HEK293 (cell line): ENCODE results near the gene PRKCQ.
A peak's percentile ranks its signal among the peaks of the same experiment; 100 is the strongest.

Experiments used
- CTCF ChIA-PET: fragments of 350-600 bp; formaldehyde crosslinking; extraction: SDS; loops from one replicate; lab custom pipeline; 2021; ENCODE audit warnings: antibody characterized with exemption; lab: Yijun Ruan, JAX
- POLR2A ChIA-PET: fragments of 300-600 bp; formaldehyde crosslinking; extraction: SDS; loops from one replicate; lab custom pipeline; 2020; ENCODE audit warnings: antibody characterized with exemption, inconsistent platforms; lab: Yijun Ruan, JAX
- H3K27ac ChIP-seq: fragments of 200-500 bp; sonication (Bioruptor generic); 2 replicates; pipeline ENCODE4 v1.5.1; 2014; ENCODE audit warnings: low read depth, low read length, control low read depth, inconsistent platforms; ENCODE audit errors: extremely low read depth
- H3K36me3 ChIP-seq, 2 experiments: fragments of 200-500 bp in 1 of 2; sonication (Bioruptor generic) in 1 of 2; 1 replicate in 1 of 2; 2 replicates in 1 of 2; pipeline ENCODE4 v1.5.1; 2014 to 2017; ENCODE audit warnings: inconsistent platforms in 2 of 2, low read length in 2 of 2; ENCODE audit not compliant: control insufficient read depth in 2 of 2, insufficient read depth in 1 of 2
- H3K4me1 ChIP-seq: fragments of 200-500 bp; sonication (Bioruptor generic); 2 replicates; pipeline ENCODE4 v1.5.1; 2014; ENCODE audit warnings: mild to moderate bottlenecking, low read length, inconsistent platforms; ENCODE audit not compliant: control insufficient read depth, insufficient read depth
- H3K4me3 ChIP-seq: 2 replicates; pipeline ENCODE4 v1.5.1; 2011; ENCODE audit warnings: low read depth, mild to moderate bottlenecking, control low read depth, low read length, moderate library complexity
- H3K9me3 ChIP-seq: fragments of 200-500 bp; sonication (Bioruptor generic); 2 replicates; pipeline ENCODE4 v1.5.1; 2014; ENCODE audit warnings: low read depth, low read length, inconsistent platforms; ENCODE audit not compliant: control insufficient read depth, insufficient read depth
- BCL11B ChIP-seq: fragments of 450-650 bp; formaldehyde crosslinking; IDR thresholded peaks from 2 replicates; pipeline ENCODE4 v1.5.1; 2016; ENCODE audit warnings: low read depth, missing biosample characterization, missing genetic modification characterization
- GLI2 ChIP-seq: fragments of 450-650 bp; formaldehyde crosslinking; IDR thresholded peaks from 2 replicates; pipeline ENCODE4; 2017; ENCODE audit warnings: missing biosample characterization, missing genetic modification characterization, low read depth, borderline replicate concordance
- GLIS2 ChIP-seq: fragments of 450-650 bp; formaldehyde crosslinking; IDR thresholded peaks from 2 replicates; pipeline ENCODE4 v1.5.1; 2016; ENCODE audit warnings: missing biosample characterization, missing genetic modification characterization
- HOXA7 ChIP-seq: sonication (generic); formaldehyde crosslinking; IDR thresholded peaks from 2 replicates; pipeline ENCODE4 v1.8.1; 2022; ENCODE audit warnings: missing genetic modification reagents, borderline replicate concordance
- IKZF3 ChIP-seq: fragments of 450-650 bp; IDR thresholded peaks from 2 replicates; pipeline ENCODE4 v1.5.0; 2018; ENCODE audit warnings: missing biosample characterization, mild to moderate bottlenecking, missing genetic modification characterization, moderate library complexity
- KLF10 ChIP-seq: fragments of 450-650 bp; IDR thresholded peaks from 2 replicates; pipeline ENCODE4 v1.5.1; 2018; ENCODE audit warnings: missing biosample characterization, mild to moderate bottlenecking, missing genetic modification characterization
- KLF8 ChIP-seq: fragments of 450-650 bp; formaldehyde crosslinking; IDR thresholded peaks from 2 replicates; pipeline ENCODE4 v1.5.1; 2016; ENCODE audit warnings: missing biosample characterization, missing genetic modification characterization
- SCRT1 ChIP-seq: fragments of 450-650 bp; formaldehyde crosslinking; IDR thresholded peaks from 2 replicates; pipeline ENCODE4 v1.5.1; 2016; ENCODE audit warnings: missing biosample characterization, missing genetic modification characterization, borderline replicate concordance
- ZBTB20 ChIP-seq: fragments of 450-650 bp; formaldehyde crosslinking; IDR thresholded peaks from 2 replicates; pipeline ENCODE4 v1.5.1; 2016; ENCODE audit warnings: missing biosample characterization, missing genetic modification characterization
- ZEB2 ChIP-seq: fragments of 450-650 bp; formaldehyde crosslinking; IDR thresholded peaks from 2 replicates; pipeline ENCODE4 v1.5.1; 2016; ENCODE audit warnings: missing biosample characterization, missing genetic modification characterization
- ZNF10 ChIP-seq: fragments of 450-650 bp; formaldehyde crosslinking; IDR thresholded peaks from 2 replicates; pipeline ENCODE4 v1.5.1; 2017; ENCODE audit warnings: missing biosample characterization, missing genetic modification characterization
- ZNF112 ChIP-seq: fragments of 450-650 bp; formaldehyde crosslinking; IDR thresholded peaks from 2 replicates; pipeline ENCODE4 v1.5.0; 2017; ENCODE audit warnings: missing biosample characterization, missing genetic modification characterization
- ZNF138 ChIP-seq: fragments of 450-650 bp; formaldehyde crosslinking; IDR thresholded peaks from 2 replicates; pipeline ENCODE4 v1.5.1; 2016; ENCODE audit warnings: missing biosample characterization, missing genetic modification characterization, borderline replicate concordance
- ZNF2 ChIP-seq: fragments of 450-650 bp; formaldehyde crosslinking; IDR thresholded peaks from 2 replicates; pipeline ENCODE4 v1.5.1; 2016; ENCODE audit warnings: missing biosample characterization, missing genetic modification characterization
- ZNF211 ChIP-seq: fragments of 450-650 bp; formaldehyde crosslinking; IDR thresholded peaks from 2 replicates; pipeline ENCODE4 v1.5.1; 2016; ENCODE audit warnings: low read depth, missing biosample characterization, missing genetic modification characterization
- ZNF24 ChIP-seq: fragments of 450-650 bp; formaldehyde crosslinking; IDR thresholded peaks from 2 replicates; pipeline ENCODE4 v1.5.1; 2016; ENCODE audit warnings: missing biosample characterization, missing genetic modification characterization
- ZNF248 ChIP-seq: fragments of 450-650 bp; formaldehyde crosslinking; IDR thresholded peaks from 2 replicates; pipeline ENCODE4 v1.5.1; 2017; ENCODE audit warnings: missing biosample characterization, missing genetic modification characterization
- ZNF302 ChIP-seq: fragments of 450-650 bp; formaldehyde crosslinking; IDR thresholded peaks from 2 replicates; pipeline ENCODE4 v1.5.1; 2016; ENCODE audit warnings: missing biosample characterization, missing genetic modification characterization, low read depth
- ZNF324 ChIP-seq: fragments of 450-650 bp; formaldehyde crosslinking; IDR thresholded peaks from 2 replicates; pipeline ENCODE4 v1.5.1; 2016; ENCODE audit warnings: missing biosample characterization, missing genetic modification characterization
- ZNF391 ChIP-seq: fragments of 450-650 bp; formaldehyde crosslinking; IDR thresholded peaks from 2 replicates; pipeline ENCODE4 v1.5.1; 2016; ENCODE audit warnings: low read depth, missing biosample characterization, missing genetic modification characterization, borderline replicate concordance
- ZNF394 ChIP-seq: fragments of 450-650 bp; formaldehyde crosslinking; IDR thresholded peaks from 2 replicates; pipeline ENCODE4 v1.5.1; 2016; ENCODE audit warnings: missing biosample characterization, missing genetic modification characterization, mild to moderate bottlenecking, moderate library complexity, borderline replicate concordance
- ZNF416 ChIP-seq: fragments of 450-650 bp; formaldehyde crosslinking; IDR thresholded peaks from 2 replicates; pipeline ENCODE4 v1.5.1; 2016; ENCODE audit warnings: missing biosample characterization, missing genetic modification characterization
- ZNF473 ChIP-seq: fragments of 450-650 bp; formaldehyde crosslinking; IDR thresholded peaks from 2 replicates; pipeline ENCODE4 v1.5.1; 2017; ENCODE audit warnings: missing biosample characterization, missing genetic modification characterization
- ZNF48 ChIP-seq: fragments of 450-650 bp; formaldehyde crosslinking; IDR thresholded peaks from 2 replicates; pipeline ENCODE4 v1.5.1; 2016; ENCODE audit warnings: missing biosample characterization, missing genetic modification characterization
- ZNF501 ChIP-seq: fragments of 450-650 bp; formaldehyde crosslinking; IDR thresholded peaks from 2 replicates; pipeline ENCODE4 v1.5.1; 2016; ENCODE audit warnings: missing biosample characterization, missing genetic modification characterization
- ZNF555 ChIP-seq: fragments of 450-650 bp; formaldehyde crosslinking; conservative IDR thresholded peaks from 2 replicates; pipeline ENCODE4 v1.5.1; 2017; ENCODE audit warnings: missing biosample characterization, mild to moderate bottlenecking, missing genetic modification characterization, inconsistent platforms
- ZNF596 ChIP-seq: fragments of 450-650 bp; IDR thresholded peaks from 2 replicates; pipeline ENCODE4 v1.5.0; 2018; ENCODE audit warnings: missing biosample characterization, mild to moderate bottlenecking, missing genetic modification characterization, moderate library complexity
- ZNF610 ChIP-seq: fragments of 450-650 bp; formaldehyde crosslinking; IDR thresholded peaks from 2 replicates; pipeline ENCODE4 v1.5.1; 2016; ENCODE audit warnings: missing biosample characterization, missing genetic modification characterization, borderline replicate concordance
- ZNF791 ChIP-seq: fragments of 450-650 bp; formaldehyde crosslinking; IDR thresholded peaks from 2 replicates; pipeline ENCODE4 v1.5.1; 2016; ENCODE audit warnings: missing biosample characterization, missing genetic modification characterization
- TF ChIP-seq, protein P1 (sequence below): fragments of 450-650 bp; formaldehyde crosslinking; IDR thresholded peaks from 2 replicates; pipeline ENCODE4 v1.5.1; 2016; ENCODE audit warnings: missing biosample characterization, missing genetic modification characterization, low read depth
- TF ChIP-seq, protein P2 (sequence below): fragments of 450-650 bp; formaldehyde crosslinking; IDR thresholded peaks from 2 replicates; pipeline ENCODE4 v1.5.1; 2016; ENCODE audit warnings: missing biosample characterization, missing genetic modification characterization, borderline replicate concordance

The PRKCQ gene

DNA sequence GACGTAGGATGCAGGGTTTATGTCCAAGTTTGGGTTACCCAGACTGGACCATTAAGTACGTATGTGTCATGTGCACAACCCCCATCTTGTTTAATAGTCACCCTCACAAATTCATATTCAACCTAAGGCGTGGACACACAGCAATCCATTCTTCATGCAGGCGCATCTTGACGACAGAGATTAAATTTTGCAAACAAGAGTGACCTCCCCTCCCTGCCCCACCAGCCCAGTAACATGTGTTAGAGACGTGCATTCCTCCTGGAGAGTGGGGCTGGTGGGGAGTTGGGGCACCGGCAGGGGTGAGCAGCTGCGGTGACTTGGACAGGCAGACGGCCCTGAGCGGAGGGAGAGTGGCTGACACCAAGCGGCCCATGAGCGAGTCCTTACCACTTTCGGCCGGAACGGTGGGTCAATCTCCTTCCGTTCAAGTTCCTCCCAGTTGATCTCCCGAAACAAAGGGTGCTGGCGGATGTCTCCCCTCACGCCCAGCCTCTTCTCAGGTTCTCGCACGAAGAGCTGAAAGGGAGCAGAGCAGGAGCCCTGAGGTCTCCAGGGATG, 149.6 kb downstream of the PRKCQ start:
- no peak overlapping the region for H3K27ac ChIP-seq
- H3K4me3 ChIP-seq, result no peak overlapping the region
- H3K36me3 ChIP-seq, result no peaks in the 10 kb centered on the region
- peaks cover 9% of the 10 kb centered on the region for H3K4me1 ChIP-seq
- no peaks in the 10 kb centered on the region for H3K9me3 ChIP-seq
- no peak for TF ChIP-seq ZNF473
- ChIA-PET POLR2A (no interaction called here), CTCF (interaction anchor here (0.6 kb wide), 1 partner anchor 249 kb away, joined by 3 read pairs; no protein-coding TSS in a partner anchor)

DNA sequence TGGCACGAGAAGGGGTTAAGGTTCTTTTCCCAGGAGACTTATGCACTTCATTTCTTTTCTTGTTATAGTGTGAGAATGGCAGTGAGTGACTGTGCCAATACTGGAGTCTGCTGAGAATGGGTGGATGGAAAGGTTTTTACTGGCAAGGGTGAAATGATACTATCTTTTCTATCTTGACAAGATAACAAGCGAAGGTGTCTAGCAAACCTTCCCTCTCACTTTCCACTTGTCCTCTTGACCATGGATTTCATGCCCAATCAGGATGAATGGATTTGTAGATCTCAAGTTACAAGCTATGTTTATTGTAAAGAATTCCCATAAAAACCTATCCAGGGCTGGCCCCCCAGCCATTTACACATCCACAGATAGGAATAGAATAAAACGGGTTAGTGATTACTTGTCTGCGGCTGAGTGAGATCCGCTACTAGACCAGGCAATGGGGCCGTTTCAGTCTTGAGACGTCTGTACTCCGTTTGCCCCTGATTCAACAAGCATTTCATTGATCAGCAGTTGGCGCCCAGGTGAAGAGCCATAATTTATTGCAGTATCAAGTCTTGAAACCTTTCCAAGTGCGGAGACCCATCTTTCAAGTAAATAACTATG, 152.6 kb downstream of the PRKCQ start:
- Histone ChIP-seq H3K9me3 (no peaks in the 10 kb centered on the region), H3K4me1 (peaks cover 9% of the 10 kb centered on the region), H3K4me3 (no peak overlapping the region), H3K36me3 (no peaks in the 10 kb centered on the region), H3K27ac (no peak overlapping the region; the same call in 1 of the 2 replicates)
- POLR2A ChIA-PET, result no interaction called here
- CTCF ChIA-PET, result interaction anchor here (1.1 kb wide), 1 partner anchor 10 kb away, joined by 3 read pairs; no protein-coding TSS in a partner anchor
- TF ChIP-seq ZNF48 (tag by site-specific recombination) (no peak), ZNF24 (tag by site-specific recombination) (peak; percentile 86), BCL11B (no peak), ZNF791 (no peak), KLF8 (tag by site-specific recombination) (peak; percentile 77), ZNF248 (tag by site-specific recombination) (no peak), ZNF138 (no peak), ZNF416 (no peak), ZNF596 (peak; percentile 59; the same call in 1 of the 2 replicates), ZNF10 (tag by site-specific recombination) (peak; percentile 70; the same call in 1 of the 2 replicates), ZNF324 (tag by site-specific recombination) (peak; percentile 84), ZNF391 (tag by site-specific recombination) (0 out of 2 replicates have a peak, but pooled peaks have one; percentile 15), ZNF211 (tag by site-specific recombination) (no peak), GLIS2 (tag by site-specific recombination) (0 out of 2 replicates have a peak, but pooled peaks have one; percentile 32), SCRT1 (tag by site-specific recombination) (peak; percentile 9; the same call in 1 of the 2 replicates), IKZF3 (tag by site-specific recombination) (no peak), ZNF112 (tag by site-specific recombination) (no peak), ZNF394 (peak; percentile 30; the same call in 1 of the 2 replicates), ZEB2 (tag by site-specific recombination) (peak; percentile 76; the same call in 1 of the 2 replicates), HOXA7 (no peak), ZNF2 (tag by site-specific recombination) (0 out of 2 replicates have a peak, but pooled peaks have one; percentile 36), KLF10 (tag by site-specific recombination) (peak; percentile 54; the same call in 1 of the 2 replicates), ZNF555 (tag by site-specific recombination) (no peak), ZNF302 (tag by site-specific recombination) (0 out of 2 replicates have a peak, but pooled peaks have one; percentile 9), ZNF610 (tag by site-specific recombination) (no peak), ZBTB20 (0 out of 2 replicates have a peak, but pooled peaks have one; percentile 33), ZNF501 (peak; percentile 64; the same call in 1 of the 2 replicates), GLI2 (peak; percentile 24; the same call in 1 of the 2 replicates)
- TF ChIP-seq, protein P1, sequence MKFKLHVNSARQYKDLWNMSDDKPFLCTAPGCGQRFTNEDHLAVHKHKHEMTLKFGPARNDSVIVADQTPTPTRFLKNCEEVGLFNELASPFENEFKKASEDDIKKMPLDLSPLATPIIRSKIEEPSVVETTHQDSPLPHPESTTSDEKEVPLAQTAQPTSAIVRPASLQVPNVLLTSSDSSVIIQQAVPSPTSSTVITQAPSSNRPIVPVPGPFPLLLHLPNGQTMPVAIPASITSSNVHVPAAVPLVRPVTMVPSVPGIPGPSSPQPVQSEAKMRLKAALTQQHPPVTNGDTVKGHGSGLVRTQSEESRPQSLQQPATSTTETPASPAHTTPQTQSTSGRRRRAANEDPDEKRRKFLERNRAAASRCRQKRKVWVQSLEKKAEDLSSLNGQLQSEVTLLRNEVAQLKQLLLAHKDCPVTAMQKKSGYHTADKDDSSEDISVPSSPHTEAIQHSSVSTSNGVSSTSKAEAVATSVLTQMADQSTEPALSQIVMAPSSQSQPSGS (tag by site-specific recombination), result no peak
- TF ChIP-seq, protein P2, sequence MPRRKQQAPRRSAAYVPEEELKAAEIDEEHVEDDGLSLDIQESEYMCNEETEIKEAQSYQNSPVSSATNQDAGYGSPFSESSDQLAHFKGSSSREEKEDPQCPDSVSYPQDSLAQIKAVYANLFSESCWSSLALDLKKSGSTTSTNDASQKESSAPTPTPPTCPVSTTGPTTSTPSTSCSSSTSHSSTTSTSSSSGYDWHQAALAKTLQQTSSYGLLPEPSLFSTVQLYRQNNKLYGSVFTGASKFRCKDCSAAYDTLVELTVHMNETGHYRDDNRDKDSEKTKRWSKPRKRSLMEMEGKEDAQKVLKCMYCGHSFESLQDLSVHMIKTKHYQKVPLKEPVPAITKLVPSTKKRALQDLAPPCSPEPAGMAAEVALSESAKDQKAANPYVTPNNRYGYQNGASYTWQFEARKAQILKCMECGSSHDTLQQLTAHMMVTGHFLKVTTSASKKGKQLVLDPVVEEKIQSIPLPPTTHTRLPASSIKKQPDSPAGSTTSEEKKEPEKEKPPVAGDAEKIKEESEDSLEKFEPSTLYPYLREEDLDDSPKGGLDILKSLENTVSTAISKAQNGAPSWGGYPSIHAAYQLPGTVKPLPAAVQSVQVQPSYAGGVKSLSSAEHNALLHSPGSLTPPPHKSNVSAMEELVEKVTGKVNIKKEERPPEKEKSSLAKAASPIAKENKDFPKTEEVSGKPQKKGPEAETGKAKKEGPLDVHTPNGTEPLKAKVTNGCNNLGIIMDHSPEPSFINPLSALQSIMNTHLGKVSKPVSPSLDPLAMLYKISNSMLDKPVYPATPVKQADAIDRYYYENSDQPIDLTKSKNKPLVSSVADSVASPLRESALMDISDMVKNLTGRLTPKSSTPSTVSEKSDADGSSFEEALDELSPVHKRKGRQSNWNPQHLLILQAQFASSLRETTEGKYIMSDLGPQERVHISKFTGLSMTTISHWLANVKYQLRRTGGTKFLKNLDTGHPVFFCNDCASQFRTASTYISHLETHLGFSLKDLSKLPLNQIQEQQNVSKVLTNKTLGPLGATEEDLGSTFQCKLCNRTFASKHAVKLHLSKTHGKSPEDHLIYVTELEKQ, result no peak
